Globus pallidus (tissue), 1 donor: ENCODE results near the gene HEXIM1.

Experiments used
- DNase-seq: peaks from one replicate; pipeline ENCODE4 v3.0.0-alpha.2; 2015; ENCODE audit warnings: low spot score

HEXIM1 gene

DNA sequence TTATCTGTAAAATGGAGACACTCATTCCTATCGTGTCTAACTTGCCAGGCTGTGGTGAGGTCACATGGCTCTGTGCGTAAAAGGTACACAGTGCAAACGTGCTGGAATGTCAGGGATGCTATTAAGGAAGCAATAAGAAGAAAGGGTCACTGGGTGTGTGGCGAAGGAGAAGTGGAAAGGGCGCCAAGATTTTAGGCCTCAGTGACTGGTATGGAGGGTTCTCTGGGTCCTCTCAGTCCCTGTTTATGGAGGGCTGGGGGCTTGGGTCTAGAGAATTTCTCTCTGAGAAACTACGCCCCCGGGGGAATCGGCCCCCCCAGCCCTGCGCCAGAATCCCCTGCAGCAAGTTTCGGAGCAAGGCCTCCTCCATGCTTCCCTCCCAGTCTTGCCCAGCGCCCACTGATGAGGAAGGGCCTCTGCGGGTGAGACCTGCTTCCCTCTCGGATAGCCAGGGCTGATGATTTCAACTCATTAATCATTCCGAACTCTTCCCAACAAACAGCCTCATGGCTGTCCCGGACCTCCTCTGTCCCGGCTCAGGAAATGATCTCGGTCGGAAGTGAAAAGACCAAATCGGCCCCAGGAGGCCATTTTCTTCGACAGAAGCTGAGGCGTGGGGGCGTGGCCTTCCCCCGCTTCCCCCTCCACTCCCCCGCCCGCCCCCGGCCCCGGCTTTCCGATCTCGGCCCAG is 1.2 kb upstream of the HEXIM1 start:
- peak; percentile 60 for DNase-seq

DNA sequence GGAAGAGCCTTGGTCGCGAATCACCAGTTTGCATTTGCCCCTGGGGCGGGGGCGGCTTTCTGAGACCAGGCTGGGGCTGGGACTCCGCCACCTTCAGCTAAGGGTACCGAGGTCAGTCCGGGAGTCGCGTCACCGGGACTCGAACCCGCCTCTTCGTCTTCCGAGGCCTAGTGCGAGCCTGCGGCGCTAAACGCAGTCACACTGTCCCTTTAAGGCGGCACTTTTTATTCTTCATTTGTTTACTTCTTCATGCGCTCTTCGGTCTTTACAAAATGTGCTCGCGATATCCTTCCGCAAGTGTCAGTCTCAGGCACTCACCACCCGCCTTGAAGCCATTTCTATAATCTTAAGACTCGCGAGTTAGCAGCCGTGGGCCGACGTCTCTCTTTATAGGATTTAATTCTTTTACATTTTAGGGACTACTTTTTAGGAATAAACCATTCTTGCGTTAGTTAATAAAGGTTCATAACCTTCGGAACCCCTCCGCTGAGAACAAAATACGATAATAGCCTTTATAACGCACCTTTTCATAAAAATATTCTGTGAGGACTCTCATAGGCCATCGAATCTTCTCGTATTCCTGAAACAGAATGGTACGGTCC is 593 bp upstream of the HEXIM1 start:
- DNase-seq = peak; percentile 90

DNA sequence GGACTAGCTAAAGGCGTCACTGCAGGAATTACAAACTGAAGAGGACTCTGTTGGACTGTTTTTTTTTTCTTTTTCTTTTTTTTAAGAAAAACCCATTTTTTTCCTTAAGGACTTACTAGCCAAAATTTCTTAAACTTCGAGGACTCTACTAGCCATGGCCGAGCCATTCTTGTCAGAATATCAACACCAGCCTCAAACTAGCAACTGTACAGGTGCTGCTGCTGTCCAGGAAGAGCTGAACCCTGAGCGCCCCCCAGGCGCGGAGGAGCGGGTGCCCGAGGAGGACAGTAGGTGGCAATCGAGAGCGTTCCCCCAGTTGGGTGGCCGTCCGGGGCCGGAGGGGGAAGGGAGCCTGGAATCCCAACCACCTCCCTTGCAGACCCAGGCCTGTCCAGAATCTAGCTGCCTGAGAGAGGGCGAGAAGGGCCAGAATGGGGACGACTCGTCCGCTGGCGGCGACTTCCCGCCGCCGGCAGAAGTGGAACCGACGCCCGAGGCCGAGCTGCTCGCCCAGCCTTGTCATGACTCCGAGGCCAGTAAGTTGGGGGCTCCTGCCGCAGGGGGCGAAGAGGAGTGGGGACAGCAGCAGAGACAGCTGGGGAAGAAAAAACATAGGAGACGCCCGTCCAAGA is 878 bp downstream of the HEXIM1 start:
- peak; percentile 88 for DNase-seq

DNA sequence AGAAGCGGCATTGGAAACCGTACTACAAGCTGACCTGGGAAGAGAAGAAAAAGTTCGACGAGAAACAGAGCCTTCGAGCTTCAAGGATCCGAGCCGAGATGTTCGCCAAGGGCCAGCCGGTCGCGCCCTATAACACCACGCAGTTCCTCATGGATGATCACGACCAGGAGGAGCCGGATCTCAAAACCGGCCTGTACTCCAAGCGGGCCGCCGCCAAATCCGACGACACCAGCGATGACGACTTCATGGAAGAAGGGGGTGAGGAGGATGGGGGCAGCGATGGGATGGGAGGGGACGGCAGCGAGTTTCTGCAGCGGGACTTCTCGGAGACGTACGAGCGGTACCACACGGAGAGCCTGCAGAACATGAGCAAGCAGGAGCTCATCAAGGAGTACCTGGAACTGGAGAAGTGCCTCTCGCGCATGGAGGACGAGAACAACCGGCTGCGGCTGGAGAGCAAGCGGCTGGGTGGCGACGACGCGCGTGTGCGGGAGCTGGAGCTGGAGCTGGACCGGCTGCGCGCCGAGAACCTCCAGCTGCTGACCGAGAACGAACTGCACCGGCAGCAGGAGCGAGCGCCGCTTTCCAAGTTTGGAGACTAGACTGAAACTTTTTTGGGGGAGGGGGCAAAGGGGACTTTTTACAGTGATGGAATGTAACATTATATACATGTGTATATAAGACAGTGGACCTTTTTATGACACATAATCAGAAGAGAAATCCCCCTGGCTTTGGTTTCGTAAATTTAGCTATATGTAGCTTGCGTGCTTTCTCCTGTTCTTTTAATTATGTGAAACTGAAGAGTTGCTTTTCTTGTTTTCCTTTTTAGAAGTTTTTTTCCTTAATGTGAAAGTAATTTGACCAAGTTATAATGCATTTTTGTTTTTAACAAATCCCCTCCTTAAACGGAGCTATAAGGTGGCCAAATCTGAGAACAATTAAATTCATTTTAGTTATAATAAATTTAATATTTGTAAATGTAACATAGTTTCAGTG is 1.7 kb downstream of the HEXIM1 start:
- no peak for DNase-seq

DNA sequence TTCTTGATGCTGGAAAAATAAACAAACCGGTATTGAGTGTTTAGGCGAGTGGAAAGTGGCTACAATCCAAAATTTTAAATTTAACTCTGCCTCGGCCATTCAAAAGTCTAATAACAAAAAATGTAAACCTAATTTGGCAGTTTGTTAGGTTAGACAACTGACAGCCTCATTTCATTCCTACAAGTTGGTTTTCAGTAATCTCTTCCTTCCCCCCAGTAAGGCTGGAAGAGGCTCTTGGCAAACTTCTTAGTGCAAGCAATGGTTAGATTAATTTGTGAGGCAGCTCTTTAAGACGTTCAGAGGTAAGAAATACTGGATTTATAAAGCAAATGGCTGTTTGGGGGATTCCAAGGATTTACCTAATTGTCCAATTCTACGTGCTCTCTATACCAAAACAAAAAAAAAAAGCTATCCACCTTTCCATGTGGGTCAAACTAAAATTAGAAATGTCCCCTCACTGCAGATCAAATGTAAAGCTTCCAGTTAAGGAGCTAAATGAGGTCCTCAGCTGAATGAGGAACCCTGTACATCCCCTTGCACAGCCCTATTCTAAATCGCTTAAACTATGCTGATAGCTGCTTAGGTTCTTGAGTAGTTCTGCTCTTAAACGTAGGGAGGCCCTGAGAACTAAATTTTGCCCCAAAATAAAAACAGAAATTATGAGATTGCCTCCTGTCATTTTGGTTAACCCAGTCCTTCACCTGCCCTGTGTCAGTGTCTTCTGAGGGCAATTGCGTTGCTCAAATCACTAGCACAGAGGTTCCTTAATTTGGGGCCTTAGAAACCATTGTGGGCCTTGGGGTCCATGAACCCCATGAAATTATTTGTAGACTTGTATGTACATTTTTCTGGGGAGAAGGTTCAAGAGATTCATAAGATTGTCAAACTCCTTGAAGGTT is 2.9 kb downstream of the HEXIM1 start:
- no peak for DNase-seq

DNA sequence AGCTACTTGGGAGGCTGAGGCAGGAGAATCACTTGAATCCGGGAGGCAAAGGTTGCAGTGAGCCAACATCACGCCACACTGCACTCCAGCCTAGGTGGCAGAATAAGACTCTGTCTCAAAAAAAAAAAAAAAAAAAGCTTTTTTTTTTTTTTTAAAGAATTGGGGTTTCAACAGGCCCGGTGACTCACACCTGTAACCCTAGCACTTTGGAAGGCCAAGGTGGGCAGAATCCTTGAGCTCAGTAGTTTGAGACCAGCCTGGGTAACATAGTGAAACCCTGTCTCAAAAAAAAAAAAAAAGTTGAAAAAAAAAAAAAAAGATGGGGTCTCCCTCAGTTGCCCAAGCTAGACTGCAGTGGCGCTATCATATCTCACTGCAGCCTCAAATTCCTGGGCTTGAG is 6.8 kb downstream of the HEXIM1 start:
- DNase-seq = no peak

DNA sequence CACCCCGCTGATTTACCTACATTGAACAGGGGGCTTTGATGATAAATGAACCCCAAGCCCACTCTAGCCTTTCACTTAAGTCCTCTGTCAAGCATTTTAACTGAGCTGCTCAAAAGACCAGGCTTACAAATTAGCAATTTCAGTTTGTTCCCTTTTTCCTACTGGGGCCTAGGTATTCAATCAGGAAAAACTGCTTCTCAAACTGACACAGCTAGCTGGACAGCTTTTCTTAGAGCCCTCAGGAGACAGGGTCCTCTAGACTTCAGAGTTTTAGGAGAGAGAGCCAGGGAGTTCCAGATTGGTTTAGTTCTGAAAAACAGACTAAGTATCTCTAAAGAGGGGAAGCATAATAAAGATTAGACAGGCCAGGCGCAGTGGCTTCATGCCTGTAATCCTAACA is 7.2 kb downstream of the HEXIM1 start:
- no peak for DNase-seq

DNA sequence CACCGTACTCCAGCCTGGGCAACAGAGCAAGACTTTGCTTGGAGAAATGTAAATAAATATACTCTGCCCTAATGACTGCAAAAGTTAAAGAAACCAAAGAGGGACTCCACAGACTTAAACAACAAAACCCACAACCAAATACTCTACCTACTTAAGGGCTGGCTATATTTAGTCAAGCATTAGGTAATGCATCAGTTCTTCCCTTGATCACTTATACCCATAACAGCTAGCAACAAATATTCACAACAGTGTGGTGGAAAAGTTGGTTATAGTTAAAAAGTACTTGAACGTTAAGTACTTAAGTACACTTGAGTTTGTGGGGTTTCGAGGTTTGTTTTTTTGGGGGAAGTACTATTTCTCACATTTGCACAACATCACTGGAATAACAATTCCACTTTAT is 8.0 kb downstream of the HEXIM1 start:
- DNase-seq = no peak

DNA sequence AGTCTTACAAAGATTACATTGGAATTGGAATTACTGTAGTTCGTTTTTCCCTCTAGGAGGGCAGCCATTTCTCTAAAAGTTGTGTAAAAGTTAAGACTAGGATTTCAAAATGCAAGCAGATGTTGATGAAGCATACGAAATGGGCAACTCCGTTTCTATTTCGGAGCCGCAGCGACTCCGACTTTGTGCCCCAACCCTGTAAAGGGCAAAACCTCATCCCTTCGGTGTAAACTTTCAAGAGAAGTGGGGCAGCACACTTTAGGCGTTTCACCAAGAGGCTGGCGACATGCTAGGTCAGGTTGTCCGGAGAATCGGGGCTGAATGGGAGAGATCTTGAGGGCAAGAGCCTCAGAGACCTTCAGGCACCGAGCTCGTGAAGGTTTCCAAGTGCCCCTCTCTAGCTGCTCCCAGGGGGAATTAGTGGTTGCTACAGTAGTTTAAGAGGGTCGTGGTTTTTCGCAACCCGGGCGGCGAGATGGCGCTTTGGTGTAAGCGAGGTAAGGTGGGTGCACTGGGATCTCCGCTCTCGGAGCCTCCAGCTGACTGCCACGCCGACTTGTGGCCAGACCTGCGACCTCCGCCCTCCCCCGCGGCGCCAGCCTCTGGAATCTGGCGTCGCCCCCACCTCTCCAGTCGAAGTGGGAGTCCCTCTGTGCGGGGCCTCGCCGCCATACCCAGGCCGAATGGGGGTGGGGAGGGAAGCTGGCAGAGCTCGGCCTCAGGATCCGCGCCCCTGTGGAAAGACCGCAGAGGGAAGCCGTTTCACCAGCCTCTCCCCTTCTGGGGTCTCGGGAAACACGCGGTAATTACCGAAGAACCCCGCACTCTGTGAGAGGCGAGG is 12.4 kb downstream of the HEXIM1 start:
- peak; percentile 62 for DNase-seq

DNA sequence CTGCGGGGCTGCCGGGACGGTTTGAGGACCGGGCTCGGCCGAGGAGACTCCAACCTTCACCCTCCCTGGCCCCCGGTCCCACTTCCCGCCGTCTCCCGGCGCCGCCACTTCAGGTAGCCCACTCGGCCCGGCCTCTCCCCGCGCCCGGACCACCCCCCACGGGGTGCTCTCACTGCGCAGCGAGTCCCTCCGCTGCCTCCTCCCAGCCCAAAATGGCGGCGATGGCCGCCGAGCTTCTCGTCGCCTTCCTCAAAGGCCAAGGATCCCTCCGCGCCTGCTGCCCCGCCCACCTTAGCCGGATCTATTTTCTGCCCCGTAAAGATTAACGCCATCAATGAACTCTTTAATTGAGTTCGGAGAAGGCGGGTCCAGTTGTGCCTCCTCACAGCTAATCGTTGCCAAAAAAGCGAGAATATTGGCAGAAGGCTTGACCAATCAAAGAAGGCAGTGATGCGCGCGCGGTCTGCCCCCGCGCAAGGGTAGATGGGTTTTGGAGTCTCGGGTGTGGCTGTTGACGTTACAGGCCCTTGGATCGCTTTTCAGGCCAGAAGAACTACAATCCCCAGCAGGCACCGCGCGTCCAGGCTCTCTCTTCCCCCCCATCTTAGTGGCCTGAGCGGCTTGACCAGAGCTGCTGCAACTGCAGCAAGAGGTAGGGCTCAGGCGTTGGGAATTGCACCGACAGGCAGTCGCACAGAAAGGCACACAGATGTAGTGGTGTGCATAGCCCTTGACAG is 13.2 kb downstream of the HEXIM1 start, which contains the start of gene HEXIM2:
HEXIM2 (plus strand) TSS at position 588 of the 737 bp plus-strand sequence. CDS start 919 bp downstream, outside the sequence.
- DNase-seq = peak; percentile 100

DNA sequence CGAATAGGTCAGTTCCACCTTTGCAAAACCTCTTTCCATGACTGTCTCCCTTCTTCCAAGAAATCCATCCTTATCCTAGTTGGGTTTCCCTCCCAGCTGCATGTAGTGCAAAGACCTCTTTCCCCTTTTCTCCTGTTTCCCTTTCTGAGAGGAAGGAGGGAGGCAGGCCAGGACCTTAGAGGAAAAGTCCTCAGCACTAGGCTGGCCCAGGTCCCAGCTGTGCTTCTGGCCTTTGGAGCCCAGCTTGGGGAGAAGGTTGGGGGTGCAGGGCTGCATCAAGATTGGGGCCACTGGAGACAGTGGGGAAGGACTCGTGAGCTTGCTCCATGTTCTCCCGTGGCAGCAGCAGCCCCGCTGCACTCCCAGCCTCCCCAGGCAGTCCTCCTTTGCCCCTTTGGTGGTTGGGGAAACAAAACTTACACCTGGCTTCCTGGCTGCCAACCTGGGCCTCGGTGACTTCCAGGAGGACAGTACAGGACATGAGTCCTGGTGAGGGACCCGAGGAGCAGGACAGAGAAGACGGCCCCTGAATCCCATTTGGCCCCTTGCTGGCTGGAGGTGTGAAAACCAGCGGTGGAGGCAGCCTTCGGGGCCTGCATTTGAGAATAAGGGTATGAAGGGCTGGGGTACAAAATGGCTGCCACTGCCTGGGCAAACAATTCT is 13.9 kb downstream of the HEXIM1 start:
- no peak for DNase-seq

DNA sequence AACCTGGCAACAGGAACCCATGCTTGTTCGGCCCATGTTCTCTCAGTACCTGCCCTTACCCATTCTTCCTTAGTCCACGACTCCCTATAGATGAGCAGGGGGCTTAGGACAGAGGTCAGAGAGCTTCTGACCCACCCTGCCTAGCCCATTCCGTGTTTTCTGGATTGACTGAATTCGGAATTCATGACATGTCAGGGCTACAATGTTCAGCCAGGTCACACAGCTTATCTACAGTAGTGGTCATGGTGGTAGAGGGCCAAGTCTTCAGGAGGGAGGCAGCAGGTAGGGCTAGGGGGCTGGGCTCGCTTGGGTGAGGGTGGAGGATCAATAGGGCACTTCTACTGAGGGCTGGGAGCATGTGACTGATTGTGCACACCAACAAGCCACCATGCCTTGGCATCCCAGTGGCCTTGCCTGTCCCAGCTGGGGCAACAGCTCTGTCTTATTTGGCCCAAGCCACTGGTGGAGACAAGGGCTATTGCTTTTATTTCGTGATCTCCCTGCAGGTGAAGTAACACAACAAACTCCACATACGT is 16.5 kb downstream of the HEXIM1 start:
- DNase-seq = no peak

DNA sequence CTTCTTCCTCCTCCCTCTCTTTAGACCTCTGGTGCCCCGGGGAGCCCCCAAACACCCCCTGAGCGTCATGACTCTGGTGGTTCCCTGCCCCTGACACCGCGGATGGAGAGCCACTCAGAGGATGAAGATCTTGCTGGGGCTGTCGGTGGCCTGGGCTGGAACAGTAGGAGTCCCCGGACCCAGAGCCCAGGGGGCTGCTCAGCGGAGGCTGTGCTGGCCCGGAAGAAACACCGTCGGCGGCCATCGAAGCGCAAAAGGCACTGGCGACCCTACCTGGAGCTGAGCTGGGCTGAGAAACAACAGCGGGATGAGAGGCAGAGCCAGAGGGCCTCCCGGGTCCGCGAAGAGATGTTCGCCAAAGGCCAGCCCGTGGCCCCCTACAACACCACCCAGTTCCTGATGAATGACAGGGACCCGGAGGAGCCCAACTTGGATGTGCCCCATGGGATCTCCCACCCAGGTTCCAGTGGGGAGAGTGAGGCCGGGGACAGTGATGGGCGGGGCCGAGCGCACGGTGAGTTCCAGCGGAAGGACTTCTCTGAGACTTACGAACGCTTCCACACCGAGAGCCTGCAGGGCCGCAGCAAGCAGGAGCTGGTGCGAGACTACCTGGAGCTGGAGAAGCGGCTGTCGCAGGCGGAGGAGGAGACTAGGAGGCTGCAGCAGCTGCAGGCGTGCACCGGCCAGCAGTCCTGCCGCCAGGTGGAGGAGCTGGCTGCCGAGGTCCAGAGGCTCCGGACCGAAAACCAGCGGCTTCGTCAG is 20.9 kb downstream of the HEXIM1 start:
- DNase-seq = no peak

DNA sequence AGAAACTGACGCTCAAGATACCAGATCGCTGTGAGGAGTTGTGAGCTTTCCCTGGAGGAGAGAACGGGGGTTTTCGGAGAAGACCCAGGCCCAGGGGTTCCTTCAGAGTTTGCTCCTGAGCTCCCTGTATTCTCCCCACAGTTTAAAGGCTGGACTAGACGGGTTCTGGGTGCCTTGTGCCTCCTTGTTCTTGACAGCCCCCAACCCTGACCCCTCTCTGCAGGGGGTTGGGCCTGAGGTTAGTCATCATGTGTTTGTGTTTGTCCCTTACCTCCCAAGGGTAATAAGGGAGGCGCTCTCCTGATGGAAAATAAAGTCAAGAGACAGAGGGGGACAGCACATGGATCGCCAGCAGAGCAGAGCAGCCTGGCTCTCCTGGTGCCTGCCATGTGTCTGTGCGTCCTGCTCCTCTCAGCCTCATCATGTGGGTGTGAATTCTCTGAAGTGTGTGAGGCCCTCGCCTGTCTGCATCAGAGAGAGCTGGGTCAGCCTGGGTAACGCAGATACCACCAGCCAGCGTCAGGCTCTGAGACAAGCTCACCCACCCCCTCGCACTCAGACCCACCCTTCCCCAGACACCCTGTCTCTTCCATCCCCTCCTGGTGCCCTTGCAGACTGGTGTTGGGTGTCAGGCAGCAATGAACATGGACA is 22.1 kb downstream of the HEXIM1 start:
- no peak for DNase-seq

DNA sequence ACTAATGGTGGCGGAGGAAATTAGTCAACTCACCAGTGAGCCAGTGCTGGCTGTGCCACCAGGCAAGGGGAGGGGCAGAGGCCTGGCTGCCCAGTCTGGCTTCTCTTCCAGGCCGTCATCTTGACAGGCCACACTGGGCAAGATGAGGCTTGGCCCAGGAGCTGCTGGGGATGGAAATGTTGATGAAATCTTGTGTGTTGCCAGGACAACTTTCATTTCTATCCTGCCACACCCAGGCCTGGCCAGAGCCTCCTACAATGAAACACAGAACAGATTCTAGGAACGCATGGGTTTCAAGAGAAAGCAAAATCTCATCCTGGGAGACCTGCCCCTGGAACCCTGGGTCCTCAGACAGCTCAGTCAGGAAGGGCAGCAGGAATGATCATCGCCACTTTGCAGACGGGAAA is 22.7 kb downstream of the HEXIM1 start:
- no peak for DNase-seq

DNA sequence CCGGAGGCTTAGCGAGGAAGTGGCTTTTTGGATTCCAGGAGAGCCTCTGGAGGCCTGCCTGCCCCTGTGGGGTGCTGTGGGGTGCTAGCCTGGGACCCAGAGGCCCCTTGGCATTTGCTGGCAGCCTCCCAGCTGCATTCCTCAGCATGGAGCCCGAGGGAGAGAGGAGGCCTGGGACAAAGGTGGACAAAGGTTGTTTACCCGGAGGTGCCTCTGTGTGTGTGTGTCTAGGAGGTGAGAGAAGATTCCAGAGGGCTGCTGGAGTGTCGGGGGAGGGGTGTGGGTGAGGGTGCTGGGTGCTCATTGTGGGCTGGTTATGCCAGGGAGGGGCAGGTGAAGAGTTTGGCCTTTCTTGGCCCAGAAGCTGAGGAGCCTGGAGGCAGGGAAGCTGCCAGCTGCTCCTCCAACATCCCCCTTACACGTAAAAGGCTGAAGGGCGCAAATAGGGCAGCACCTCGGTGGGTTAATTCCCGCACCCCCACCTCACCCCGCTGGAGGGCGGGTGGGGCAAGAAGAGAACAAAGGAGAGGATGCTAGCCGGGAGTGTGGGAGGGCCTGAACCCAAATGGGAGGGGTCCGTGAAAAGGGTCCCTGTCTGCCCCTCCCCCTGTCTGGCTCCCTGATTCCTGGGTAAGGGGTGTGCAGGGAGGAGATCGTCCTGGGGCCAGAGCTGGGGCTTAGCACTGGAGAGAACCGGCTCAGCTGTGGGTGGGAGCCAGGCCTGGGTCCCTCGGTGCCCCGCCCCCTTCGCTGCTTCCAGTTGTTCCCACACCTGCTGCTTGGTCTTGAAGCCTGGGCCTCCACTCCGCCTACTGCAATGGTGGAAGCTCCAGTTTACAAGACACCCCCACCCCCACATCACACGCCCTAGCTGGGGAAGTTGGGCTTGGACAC is 23.3 kb downstream of the HEXIM1 start:
- DNase-seq = no peak

DNA sequence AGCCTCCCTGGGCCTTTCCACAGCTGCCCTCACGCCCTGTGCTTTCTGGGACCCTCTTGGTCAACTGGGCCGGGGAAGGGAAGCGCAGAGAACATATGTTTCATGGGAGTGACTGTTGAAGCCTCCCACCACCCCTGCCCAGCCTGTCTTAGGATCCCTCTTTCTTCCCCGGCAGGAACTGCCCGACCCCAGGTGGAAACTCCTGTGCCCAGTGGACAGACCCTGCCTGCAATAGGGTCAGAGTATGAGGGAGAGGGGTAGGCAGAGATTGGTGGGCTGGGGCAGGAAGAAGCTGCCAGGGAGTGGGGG is 23.9 kb downstream of the HEXIM1 start:
- DNase-seq = no peak
